Vagina (tissue), 2 donors: ENCODE results near the gene C20orf173. TPM values are rescaled to one million over a fixed set of nuclear protein-coding genes. Genes with fewer than 3 reads are reported as not detected.
"Not testable (repeated sequence)": the region's sequence is repeated elsewhere in the genome, so short reads cannot be mapped to it uniquely, and the experiment has no call there.

Experiments used
- DNase-seq, 2 donors: peaks; one replicate each; pipeline ENCODE4 v3.0.0-alpha.2; 2017; ENCODE audit errors: extremely low spot score in 2 of 2
- H3K27ac ChIP-seq: fragments of 200-600 bp; sonication (generic); one replicate; pipeline ENCODE4 v1.5.1; 2019
- H3K27me3 ChIP-seq: fragments of 200-600 bp; sonication (generic); one replicate; pipeline ENCODE4 v1.5.1; 2019
- H3K36me3 ChIP-seq, 2 donors: fragments of 200-600 bp; sonication (generic); one replicate each; pipeline ENCODE4 v1.5.1; 2017 to 2019
- H3K4me1 ChIP-seq: fragments of 200-600 bp; sonication (generic); one replicate; pipeline ENCODE4 v1.5.1; 2019
- H3K4me3 ChIP-seq, 2 donors: fragments of 200-600 bp; sonication (generic); 1 replicate in 1 of 2; 2 replicates in 1 of 2; pipeline ENCODE4 v1.5.1; 2016 to 2019
- H3K9me3 ChIP-seq: fragments of 200-600 bp; sonication (generic); one replicate; pipeline ENCODE4 v1.5.1; 2019
- POLR2A ChIP-seq, 2 donors: fragments of 450-650 bp; IDR thresholded peaks; one replicate each; pipeline ENCODE4 v1.6.1; 2017; ENCODE audit warnings: antibody characterized with exemption in 2 of 2, mild to moderate bottlenecking in 2 of 2, moderate library complexity in 2 of 2
- POLR2AphosphoS5 ChIP-seq, 2 donors: sonication (generic); formaldehyde crosslinking; IDR thresholded peaks; one replicate each; pipeline ENCODE4 v1.9.0; 2017; ENCODE audit warnings: antibody characterized with exemption in 2 of 2, mild to moderate bottlenecking in 2 of 2, low read depth in 1 of 2; ENCODE audit not compliant: insufficient read depth in 1 of 2
- intact Hi-C: fragments of 100-400 bp; cut with DNase I; formaldehyde crosslinking; loops from one replicate; pipeline ENCODE4 v1.15.1; 2023
- total RNA-seq: library from RNA; depleted of rRNA; stranded (reverse); fragments of >200 nt; gene quantifications from one replicate; pipeline ENCODE4 v1.2.3, GENCODE V29; 2016
- TF ChIP-seq, protein P1 (sequence below), 3 experiments: fragments of 450-650 bp in 2 of 3; fragments of 200-600 bp in 1 of 3; sonication (generic) in 1 of 3; IDR thresholded peaks; one replicate each; pipeline ENCODE4 v1.5.1; 2017 to 2019; ENCODE audit warnings: antibody characterized with exemption in 3 of 3, mild to moderate bottlenecking in 2 of 3, moderate library complexity in 2 of 3

The C20orf173 gene
- total RNA-seq, 1 donor from 2014 or later = not detected

DNA sequence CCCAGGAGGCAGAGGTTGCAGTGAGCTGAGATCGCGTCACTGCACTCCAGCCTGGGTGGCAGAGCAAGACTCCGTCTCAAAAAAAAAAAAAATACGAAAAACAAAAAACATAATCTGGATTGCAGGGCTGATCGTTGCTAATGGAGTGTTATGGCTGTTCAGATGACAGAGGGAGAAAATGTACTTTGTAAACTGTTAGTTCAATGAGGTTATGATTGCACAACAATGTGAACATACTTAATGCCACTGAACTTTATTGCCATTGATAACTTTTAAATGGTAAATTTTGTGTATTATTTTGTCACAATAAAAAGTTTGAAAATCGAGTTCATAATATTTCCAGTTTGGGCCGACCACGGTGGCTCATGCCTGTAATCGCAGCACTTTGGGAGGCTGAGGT, 10.5 kb downstream of the C20orf173 start:
- intact Hi-C loops = no loop called here
- Histone ChIP-seq H3K4me1 (peaks cover 5% of the 10 kb centered on the region), H3K4me3 (no peak overlapping the region), H3K36me3 (no peaks in the 10 kb centered on the region), H3K9me3 (no peaks in the 10 kb centered on the region), H3K27me3 (no peaks in the 10 kb centered on the region), H3K27ac (no peak overlapping the region)
- DNase-seq = no peak
- no peak for TF ChIP-seq POLR2A (IDR thresholded peaks at IDR 0.05)

- H3K27me3 ChIP-seq, DNase-seq, H3K36me3 ChIP-seq: not testable (repeated sequence)
Observed at GRCh38 chr20:35517767-35518166, 11.7 kb downstream of the C20orf173 start.

DNA sequence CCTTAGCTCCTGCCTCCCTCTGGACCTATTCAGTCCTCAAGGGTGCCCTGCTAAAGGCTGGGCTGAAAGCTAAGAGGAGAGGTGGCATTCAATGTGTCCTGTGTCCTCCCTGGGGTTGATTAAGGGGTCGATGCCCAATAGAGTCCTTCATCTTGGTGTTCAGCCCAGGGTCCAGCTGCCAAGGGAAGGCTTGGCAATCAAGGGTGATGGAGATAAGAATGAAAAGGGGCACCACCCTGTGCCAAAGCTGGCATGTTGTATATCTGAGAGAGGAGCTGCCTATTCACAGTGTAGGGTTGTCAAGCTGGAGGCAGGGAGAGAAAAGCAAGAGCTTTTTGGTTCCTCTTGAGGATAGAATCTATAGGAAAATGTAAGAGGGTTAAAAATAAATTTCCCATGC, 12.3 kb downstream of the C20orf173 start:
- Histone ChIP-seq H3K27ac (no peak overlapping the region), H3K4me1 (peaks cover 5% of the 10 kb centered on the region), H3K4me3 (no peak overlapping the region), H3K27me3 (no peaks in the 10 kb centered on the region), H3K36me3 (no peaks in the 10 kb centered on the region), H3K9me3 (no peaks in the 10 kb centered on the region)
- TF ChIP-seq, protein P1, sequence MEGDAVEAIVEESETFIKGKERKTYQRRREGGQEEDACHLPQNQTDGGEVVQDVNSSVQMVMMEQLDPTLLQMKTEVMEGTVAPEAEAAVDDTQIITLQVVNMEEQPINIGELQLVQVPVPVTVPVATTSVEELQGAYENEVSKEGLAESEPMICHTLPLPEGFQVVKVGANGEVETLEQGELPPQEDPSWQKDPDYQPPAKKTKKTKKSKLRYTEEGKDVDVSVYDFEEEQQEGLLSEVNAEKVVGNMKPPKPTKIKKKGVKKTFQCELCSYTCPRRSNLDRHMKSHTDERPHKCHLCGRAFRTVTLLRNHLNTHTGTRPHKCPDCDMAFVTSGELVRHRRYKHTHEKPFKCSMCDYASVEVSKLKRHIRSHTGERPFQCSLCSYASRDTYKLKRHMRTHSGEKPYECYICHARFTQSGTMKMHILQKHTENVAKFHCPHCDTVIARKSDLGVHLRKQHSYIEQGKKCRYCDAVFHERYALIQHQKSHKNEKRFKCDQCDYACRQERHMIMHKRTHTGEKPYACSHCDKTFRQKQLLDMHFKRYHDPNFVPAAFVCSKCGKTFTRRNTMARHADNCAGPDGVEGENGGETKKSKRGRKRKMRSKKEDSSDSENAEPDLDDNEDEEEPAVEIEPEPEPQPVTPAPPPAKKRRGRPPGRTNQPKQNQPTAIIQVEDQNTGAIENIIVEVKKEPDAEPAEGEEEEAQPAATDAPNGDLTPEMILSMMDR (IDR thresholded peaks at IDR 0.05) = no peak
- no peak for TF ChIP-seq POLR2AphosphoS5 (IDR thresholded peaks at IDR 0.05; ENCODE audit: insufficient read depth in 1 of 2, low read depth in 1 of 2)
- no peak for TF ChIP-seq POLR2A (IDR thresholded peaks at IDR 0.05)
- intact Hi-C loops = no loop called here
- DNase-seq = no peak

More at GRCh38 chr20:35517767-35518166, 11.7 kb downstream of the C20orf173 start:
- H3K9me3 ChIP-seq, H3K4me3 ChIP-seq, H3K27ac ChIP-seq, H3K4me1 ChIP-seq, intact Hi-C loops: not testable (repeated sequence)

DNA sequence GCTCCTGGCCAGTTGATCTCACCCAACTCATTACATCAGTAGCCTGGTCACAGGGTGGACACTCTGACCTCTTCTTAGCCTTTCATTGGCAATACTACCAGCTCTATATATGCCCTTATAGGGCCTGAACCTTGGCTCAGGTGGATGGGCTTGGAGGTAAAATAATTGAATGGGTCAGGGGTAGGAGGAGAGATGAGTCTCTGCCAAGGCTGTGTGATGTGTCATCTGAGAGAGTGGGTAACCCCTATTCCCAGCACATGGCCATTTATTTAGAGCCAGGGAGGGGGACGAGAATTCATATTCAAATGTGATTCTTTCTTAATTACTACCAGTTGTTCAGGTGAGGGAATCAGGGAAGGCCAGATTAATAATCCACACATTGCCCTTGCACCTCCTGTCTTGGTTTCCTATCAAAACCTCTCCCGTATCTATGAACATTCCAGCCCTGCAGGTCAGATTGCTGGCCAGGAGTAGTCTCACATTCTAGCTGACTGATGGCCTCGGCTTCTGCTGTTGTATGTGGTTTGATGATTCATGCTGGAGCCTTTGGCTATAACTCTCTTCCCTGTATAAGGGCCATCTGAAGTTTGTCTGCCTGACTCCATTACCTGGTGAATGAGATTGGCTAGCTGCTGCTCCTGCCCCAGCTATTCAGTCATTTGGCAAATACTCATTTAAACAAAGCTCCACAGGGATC, 13.4 kb downstream of the C20orf173 start:
- DNase-seq = no peak
- Histone ChIP-seq H3K9me3 (no peaks in the 10 kb centered on the region), H3K27ac (no peak overlapping the region), H3K4me3 (no peak overlapping the region), H3K36me3 (peaks cover 0 to 5% of the 10 kb centered on the region in 2 donors), H3K27me3 (no peaks in the 10 kb centered on the region), H3K4me1 (peaks cover 5% of the 10 kb centered on the region)
- intact Hi-C loops = no loop called here
- TF ChIP-seq, protein P1 (IDR thresholded peaks at IDR 0.05) = no peak
- no peak for TF ChIP-seq POLR2AphosphoS5 (IDR thresholded peaks at IDR 0.05; ENCODE audit: insufficient read depth in 1 of 2, low read depth in 1 of 2)
- no peak for TF ChIP-seq POLR2A (IDR thresholded peaks at IDR 0.05)

DNA sequence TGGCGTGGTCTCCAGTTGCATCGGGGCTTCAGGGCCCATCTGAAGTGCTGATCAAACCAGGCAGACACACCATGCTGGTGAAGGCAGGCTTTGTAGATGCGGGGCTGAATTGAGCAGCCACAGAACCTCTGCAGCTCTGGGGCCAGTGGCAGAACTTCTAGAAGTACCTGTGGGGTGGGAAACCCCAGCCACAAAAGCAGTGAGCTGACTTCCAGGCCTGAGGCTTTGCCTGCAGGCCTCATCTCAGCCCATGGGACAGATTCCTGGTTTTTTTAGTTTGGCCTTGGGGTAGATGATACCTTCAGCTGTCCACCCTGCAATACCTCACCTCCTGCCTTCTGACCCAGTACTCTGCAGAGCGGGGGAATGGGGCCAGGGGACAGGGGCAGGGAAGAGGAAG, 14.1 kb downstream of the C20orf173 start:
- intact Hi-C loops = no loop called here
- Histone ChIP-seq H3K27me3 (no peaks in the 10 kb centered on the region), H3K4me3 (no peak overlapping the region), H3K27ac (no peak overlapping the region), H3K36me3 (peaks cover 0 to 11% of the 10 kb centered on the region in 2 donors), H3K4me1 (peaks cover 5% of the 10 kb centered on the region), H3K9me3 (no peaks in the 10 kb centered on the region)
- DNase-seq = no peak
- no peak for TF ChIP-seq POLR2A (IDR thresholded peaks at IDR 0.05)

DNA sequence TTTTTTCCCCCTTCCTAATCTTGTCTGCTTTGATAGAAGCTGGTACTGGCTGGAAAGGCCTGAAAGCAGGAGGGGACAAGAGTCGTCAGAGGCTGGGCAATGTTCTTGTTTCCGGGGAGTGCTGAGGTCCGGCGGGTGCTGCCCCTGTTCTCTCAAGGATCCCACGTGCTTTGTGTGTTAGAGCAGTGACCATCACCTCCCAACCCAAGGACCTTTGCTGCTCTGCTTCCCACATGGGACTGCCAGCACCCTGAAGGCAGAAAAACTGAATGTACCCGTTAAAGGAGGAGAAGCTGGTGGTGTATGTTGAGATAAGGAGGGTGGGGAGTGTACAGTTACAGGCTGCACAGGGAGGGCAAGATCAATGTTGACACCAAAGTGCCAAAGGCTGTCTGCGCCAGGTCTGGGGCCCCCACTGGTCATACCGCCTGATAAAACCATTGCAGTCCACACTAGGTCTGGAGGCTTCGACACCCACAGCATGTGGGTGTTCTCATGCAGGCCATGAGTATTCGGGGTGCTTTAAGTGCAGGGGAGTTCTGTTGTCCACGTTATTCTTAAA, 15.0 kb downstream of the C20orf173 start:
- Histone ChIP-seq H3K4me1 (peaks cover 5% of the 10 kb centered on the region), H3K36me3 (peaks cover 0 to 20% of the 10 kb centered on the region in 2 donors), H3K4me3 (no peak overlapping the region), H3K27ac (no peak overlapping the region), H3K27me3 (no peaks in the 10 kb centered on the region), H3K9me3 (no peaks in the 10 kb centered on the region)
- intact Hi-C loops = no loop called here
- DNase-seq = no peak
- TF ChIP-seq POLR2AphosphoS5 (IDR thresholded peaks at IDR 0.05; ENCODE audit: insufficient read depth in 1 of 2, low read depth in 1 of 2) (no peak), POLR2A (IDR thresholded peaks at IDR 0.05) (no peak)
- TF ChIP-seq, protein P1 (IDR thresholded peaks at IDR 0.05) = no peak
